Suprapubic skin (tissue), 4 donors: ENCODE data around the gene TRRAP. TPM values are rescaled to one million over a fixed set of nuclear protein-coding genes. Genes with fewer than 3 reads are reported as not detected.

Source experiments
- DNase-seq, 2 donors: peaks; one replicate each; pipeline ENCODE4 v3.0.0-alpha.2; 2019; ENCODE audit warnings: low spot score in 2 of 2
- H3K27ac ChIP-seq: fragments of 200-600 bp; sonication (generic); one replicate; pipeline ENCODE4 v1.5.1; 2019
- H3K27me3 ChIP-seq: fragments of 200-600 bp; sonication (generic); one replicate; pipeline ENCODE4 v1.5.1; 2019
- H3K36me3 ChIP-seq: fragments of 200-600 bp; sonication (generic); one replicate; pipeline ENCODE4 v1.5.1; 2019
- H3K4me1 ChIP-seq: fragments of 200-600 bp; sonication (generic); one replicate; pipeline ENCODE4 v1.5.1; 2019
- H3K4me3 ChIP-seq: fragments of 200-600 bp; sonication (generic); one replicate; pipeline ENCODE4 v1.5.1; 2019; ENCODE audit warnings: mild to moderate bottlenecking
- H3K9me3 ChIP-seq: fragments of 200-600 bp; sonication (generic); one replicate; pipeline ENCODE4 v1.5.1; 2019
- EP300 ChIP-seq: sonication (generic); formaldehyde crosslinking; IDR thresholded peaks from one replicate; pipeline ENCODE4 v1.6.1; 2017; ENCODE audit warnings: antibody characterized with exemption
- POLR2A ChIP-seq, 2 donors: fragments of 450-650 bp; IDR thresholded peaks; one replicate each; pipeline ENCODE4 v1.6.1; 2017; ENCODE audit warnings: antibody characterized with exemption in 2 of 2, mild to moderate bottlenecking in 2 of 2, moderate library complexity in 2 of 2
- POLR2AphosphoS5 ChIP-seq, 3 donors: sonication (generic); formaldehyde crosslinking; IDR thresholded peaks; one replicate each; pipeline ENCODE4 v1.6.1; 2017; ENCODE audit warnings: antibody characterized with exemption in 3 of 3
- WGBS: methylation state at CpG from one replicate; pipeline ENCODE4 v1.1.5; 2018; 5-methylcytosine and 5-hydroxymethylcytosine counted together
- total RNA-seq, 4 donors: library from RNA; depleted of rRNA; stranded (reverse); fragments of >200 nt; gene quantifications; one replicate each; pipeline ENCODE4 v1.1.0, GENCODE V29; 2016
- TF ChIP-seq, protein P1 (sequence below), 2 donors: fragments of 200-600 bp in 1 of 2; fragments of 450-650 bp in 1 of 2; sonication (generic) in 1 of 2; IDR thresholded peaks; one replicate each; pipeline ENCODE4 v1.5.1; 2016 to 2019; ENCODE audit warnings: antibody characterized with exemption in 2 of 2, mild to moderate bottlenecking in 1 of 2, moderate library complexity in 1 of 2

Gene TRRAP
- total RNA-seq, 4 donors from 2014 or later: 46.2 to 97.1 (median 65.7) TPM

DNA sequence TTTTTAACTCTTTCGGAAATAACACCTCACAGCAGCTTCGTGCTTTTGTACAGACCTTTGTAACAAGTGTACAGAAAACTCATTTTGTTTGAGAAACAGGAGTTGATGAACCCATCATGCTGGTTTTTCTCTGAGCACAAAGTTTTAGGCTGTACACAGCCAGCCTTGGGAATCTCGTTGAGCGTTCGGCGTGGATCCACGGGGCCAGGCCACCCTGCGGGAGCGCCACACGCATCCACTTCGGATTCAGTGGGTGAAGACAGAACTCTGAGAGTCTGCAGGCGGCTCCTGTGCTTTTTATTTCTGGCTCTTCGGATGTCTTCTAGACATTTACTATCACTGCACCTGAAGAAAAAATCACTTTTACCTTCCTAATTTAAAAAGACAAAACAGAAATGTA lies 134.4 kb downstream of the TRRAP start:
- 97% methylated on average over 13 of the region's 13 CpGs for WGBS
- Histone ChIP-seq H3K27me3 (no peaks in the 10 kb centered on the region), H3K27ac (no peak overlapping the region), H3K9me3 (no peaks in the 10 kb centered on the region), H3K36me3 (peaks cover 80% of the 10 kb centered on the region), H3K4me1 (no peaks in the 10 kb centered on the region), H3K4me3 (no peak overlapping the region)
- peak; percentile 5 to 24 for DNase-seq
- TF ChIP-seq, protein P1, sequence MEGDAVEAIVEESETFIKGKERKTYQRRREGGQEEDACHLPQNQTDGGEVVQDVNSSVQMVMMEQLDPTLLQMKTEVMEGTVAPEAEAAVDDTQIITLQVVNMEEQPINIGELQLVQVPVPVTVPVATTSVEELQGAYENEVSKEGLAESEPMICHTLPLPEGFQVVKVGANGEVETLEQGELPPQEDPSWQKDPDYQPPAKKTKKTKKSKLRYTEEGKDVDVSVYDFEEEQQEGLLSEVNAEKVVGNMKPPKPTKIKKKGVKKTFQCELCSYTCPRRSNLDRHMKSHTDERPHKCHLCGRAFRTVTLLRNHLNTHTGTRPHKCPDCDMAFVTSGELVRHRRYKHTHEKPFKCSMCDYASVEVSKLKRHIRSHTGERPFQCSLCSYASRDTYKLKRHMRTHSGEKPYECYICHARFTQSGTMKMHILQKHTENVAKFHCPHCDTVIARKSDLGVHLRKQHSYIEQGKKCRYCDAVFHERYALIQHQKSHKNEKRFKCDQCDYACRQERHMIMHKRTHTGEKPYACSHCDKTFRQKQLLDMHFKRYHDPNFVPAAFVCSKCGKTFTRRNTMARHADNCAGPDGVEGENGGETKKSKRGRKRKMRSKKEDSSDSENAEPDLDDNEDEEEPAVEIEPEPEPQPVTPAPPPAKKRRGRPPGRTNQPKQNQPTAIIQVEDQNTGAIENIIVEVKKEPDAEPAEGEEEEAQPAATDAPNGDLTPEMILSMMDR (IDR thresholded peaks at IDR 0.05): no peak
- no peak for TF ChIP-seq EP300
- TF ChIP-seq POLR2AphosphoS5 (IDR thresholded peaks at IDR 0.05): no peak
- TF ChIP-seq POLR2A (IDR thresholded peaks at IDR 0.05): no peak

DNA sequence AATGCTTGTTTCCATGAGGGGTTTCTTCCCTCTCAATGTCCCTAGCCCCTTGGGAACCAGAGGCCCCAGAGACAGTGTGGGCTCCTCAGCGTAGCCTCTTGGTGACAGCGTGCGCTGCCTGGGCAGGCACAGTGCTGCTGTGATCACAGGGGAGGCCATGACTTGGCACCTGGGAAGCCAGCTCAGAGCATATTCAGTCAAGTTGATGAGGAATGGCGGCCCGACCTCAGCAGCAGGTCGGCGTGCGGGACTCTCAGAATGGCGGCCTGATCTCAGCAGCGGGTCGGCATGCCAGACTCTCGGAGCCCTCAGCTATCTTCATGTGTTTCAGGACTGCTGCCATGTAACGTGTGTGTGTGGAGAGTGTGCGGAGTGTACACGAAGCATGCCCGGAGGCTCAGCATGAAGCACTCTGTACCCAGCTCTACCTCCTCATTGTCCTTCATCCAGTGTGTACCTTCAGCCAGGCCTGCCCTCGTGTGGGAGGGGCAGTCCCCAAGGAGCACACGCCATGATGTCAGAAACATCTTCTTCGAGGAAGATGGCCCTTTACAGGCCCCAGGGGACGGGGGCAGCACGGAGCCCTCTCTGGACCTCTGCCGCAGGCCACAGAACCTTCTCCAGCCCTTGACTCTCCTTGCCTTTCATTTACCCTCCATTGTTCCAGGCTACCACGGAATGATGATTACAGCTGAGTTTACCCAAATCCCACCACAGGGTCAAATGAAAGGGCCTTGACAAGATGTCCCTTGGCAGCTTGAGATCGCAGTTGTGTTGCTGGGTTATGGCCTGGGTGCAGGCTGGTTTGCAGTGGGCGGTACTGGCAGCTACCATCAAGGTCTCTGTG lies 135.2 kb downstream of the TRRAP start:
- Histone ChIP-seq H3K4me1 (no peaks in the 10 kb centered on the region), H3K36me3 (peaks cover 73% of the 10 kb centered on the region), H3K27me3 (no peaks in the 10 kb centered on the region), H3K9me3 (no peaks in the 10 kb centered on the region), H3K4me3 (no peak overlapping the region), H3K27ac (no peak overlapping the region)
- TF ChIP-seq, protein P1 (IDR thresholded peaks at IDR 0.05): no peak
- TF ChIP-seq POLR2A (IDR thresholded peaks at IDR 0.05) (no peak), EP300 (no peak), POLR2AphosphoS5 (IDR thresholded peaks at IDR 0.05) (no peak)
- 98% methylated on average over 23 of the region's 25 CpGs for WGBS
- DNase-seq: peak; percentile 54 to 70

DNA sequence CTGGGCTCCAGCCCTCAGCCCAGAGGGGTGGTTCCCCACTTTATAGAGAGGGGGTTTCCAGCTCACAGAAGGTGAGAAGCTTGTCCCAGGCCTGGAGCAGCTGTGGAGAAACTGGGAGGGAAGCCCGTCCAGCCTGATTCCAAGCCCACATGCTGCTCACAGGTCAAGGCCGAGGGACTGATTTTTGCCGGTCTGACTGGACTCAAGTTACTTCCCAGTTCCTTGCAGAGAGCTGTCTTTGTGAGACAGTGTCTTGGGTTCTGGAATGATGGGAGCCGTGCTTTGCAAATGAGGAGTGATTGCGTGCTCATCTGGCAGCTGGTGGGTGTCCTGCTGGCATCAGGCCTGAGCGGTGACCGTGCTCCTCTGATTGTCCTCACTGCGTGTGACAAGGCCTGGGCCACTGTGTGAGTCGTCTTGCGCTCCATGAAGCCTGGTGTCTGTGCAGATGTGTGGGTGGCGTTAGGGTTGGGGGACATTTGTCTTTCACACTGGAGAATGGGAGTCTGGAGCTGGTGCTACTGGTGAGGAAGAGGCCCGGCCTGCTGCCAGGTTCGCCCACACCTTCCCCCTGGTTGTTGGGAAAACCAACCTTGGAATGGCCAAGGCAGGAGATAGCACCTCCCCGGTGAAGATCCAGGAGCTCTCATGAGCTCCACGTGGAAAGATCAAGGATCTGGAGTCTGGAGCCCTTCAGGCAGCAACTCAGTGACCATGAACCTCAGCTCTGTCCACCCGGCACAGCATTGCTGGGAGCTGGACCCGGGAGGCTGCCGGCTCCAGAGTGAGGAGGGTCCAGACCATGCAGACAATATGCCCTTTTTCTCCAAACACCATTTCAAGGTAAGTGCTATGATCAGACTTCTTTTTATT lies 136.0 kb downstream of the TRRAP start:
- Histone ChIP-seq H3K9me3 (no peaks in the 10 kb centered on the region), H3K27ac (no peak overlapping the region), H3K4me1 (no peaks in the 10 kb centered on the region), H3K27me3 (no peaks in the 10 kb centered on the region), H3K36me3 (peaks cover 65% of the 10 kb centered on the region), H3K4me3 (no peak overlapping the region)
- WGBS: 95% methylated on average over 14 of the region's 18 CpGs
- TF ChIP-seq POLR2AphosphoS5 (IDR thresholded peaks at IDR 0.05) (no peak), POLR2A (IDR thresholded peaks at IDR 0.05) (no peak), EP300 (no peak)
- TF ChIP-seq, protein P1 (IDR thresholded peaks at IDR 0.05): no peak
- DNase-seq: peak; percentile 51 to 55

DNA sequence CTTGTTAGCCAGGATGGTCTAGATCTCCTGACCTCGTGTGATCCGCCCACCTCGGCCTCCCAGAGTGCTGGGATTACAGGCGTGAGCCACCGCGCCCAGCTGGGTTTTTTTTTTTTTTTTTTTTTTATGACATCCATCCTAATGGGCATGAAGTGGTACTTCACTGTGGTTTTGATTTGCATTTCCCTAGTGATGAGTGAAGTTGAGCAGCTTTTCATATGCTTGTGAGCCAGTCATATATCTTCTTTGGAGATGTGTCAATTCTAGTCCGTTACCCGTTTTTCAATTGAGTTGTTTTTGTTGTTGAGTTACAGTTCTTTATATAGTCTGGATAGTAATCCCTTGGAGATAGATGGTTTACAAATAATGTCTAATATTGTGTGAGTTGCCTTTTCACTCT lies 137.9 kb downstream of the TRRAP start:
- Histone ChIP-seq H3K9me3 (no peaks in the 10 kb centered on the region), H3K27ac (no peak overlapping the region), H3K36me3 (peaks cover 47% of the 10 kb centered on the region), H3K27me3 (no peaks in the 10 kb centered on the region), H3K4me1 (peaks cover 5% of the 10 kb centered on the region), H3K4me3 (no peak overlapping the region)
- WGBS: 96% methylated on average over 8 of the region's 8 CpGs
- DNase-seq: no peak
- TF ChIP-seq POLR2A (IDR thresholded peaks at IDR 0.05) (no peak), POLR2AphosphoS5 (IDR thresholded peaks at IDR 0.05) (no peak), EP300 (no peak)
- TF ChIP-seq, protein P1 (IDR thresholded peaks at IDR 0.05): no peak
